ENCODE results near the gene DUOX1. TPM values are rescaled to one million over a fixed set of nuclear protein-coding genes. Genes with fewer than 3 reads are reported as not detected.

DUOX1 gene
- total and polyA plus RNA-seq, 2 of the 13 experiments (the other 11 are each of a cell fraction or from before 2014, with no cell fraction given): 0.03 TPM; not detected in 1

- Histone ChIP-seq H3K27me3 (ENCODE audit: control insufficient read depth in 1 of 2, insufficient read depth in 2 of 2, low read length in 2 of 2) (no peaks in the 10 kb centered on the region), H3K79me2 (ENCODE audit: insufficient read depth, low read length) (peaks cover 24% of the 10 kb centered on the region), H3K4me3 (replicated peaks in 1 of 3; ENCODE audit: insufficient read depth in 1 of 3, low read depth in 2 of 3, low read length in 3 of 3) (no peak overlapping the region), H3K4me1 (ENCODE audit: insufficient read depth, low read length) (peaks cover 19% of the 10 kb centered on the region), H3K9ac (ENCODE audit: insufficient read depth, low read depth, low read length) (no peak overlapping the region), H3K36me3 (replicated peaks in 1 of 2; ENCODE audit: control insufficient read depth in 1 of 2, insufficient read depth in 2 of 2, low read length in 2 of 2) (peaks cover 24 to 57% of the 10 kb centered on the region in 2 experiments), H4K20me1 (ENCODE audit: insufficient read depth, low read length) (peaks cover 7% of the 10 kb centered on the region; the same call in 1 of the 2 replicates), H3K4me2 (ENCODE audit: low read depth, low read length) (no peak overlapping the region), H3K9me3 (ENCODE audit: low read length) (no peaks in the 10 kb centered on the region), H3K27ac (ENCODE audit: extremely low read length, insufficient read depth, low read length) (no peak overlapping the region), H2AFZ (ENCODE audit: low read length) (no peak overlapping the region)
- in situ Hi-C loops (cut with HindIII; ENCODE audit: extremely low pct_ligation_motif_present, low pct_unique_long_range_greater_than_20kb) (no loop called here), intact Hi-C loops (cut with micrococcal nuclease; ENCODE audit: unreplicated experiment) (no loop called here)
- POLR2A ChIA-PET: interaction anchor here (2.0 kb wide), 1 partner anchor 10 kb away, joined by 5 read pairs; no protein-coding TSS in a partner anchor
- FAIRE-seq (no peak), DNase-seq (ENCODE audit: low spot score) (no peak), ATAC-seq (no peak)
- WGBS (ENCODE audit: low lambda C conversion rate): 94% methylated on average over 3 of the region's 3 CpGs
- no TSS peak for BruUV-seq (replicated peaks)
- CTCF ChIA-PET (ENCODE audit: low intra/inter-chr PET ratio, low total read pairs): no interaction called here
- no peak for TF ChIP-seq REPIN1 (CRISPR knock-in tag; IDR thresholded peaks at IDR 0.05; ENCODE audit: borderline replicate concordance, low read depth)
- no peak for TF ChIP-seq THAP11 (CRISPR knock-in tag; IDR thresholded peaks at IDR 0.05)
- TF ChIP-seq ZNF160 (CRISPR knock-in tag; IDR thresholded peaks at IDR 0.05): no peak
- TF ChIP-seq, protein P1, sequence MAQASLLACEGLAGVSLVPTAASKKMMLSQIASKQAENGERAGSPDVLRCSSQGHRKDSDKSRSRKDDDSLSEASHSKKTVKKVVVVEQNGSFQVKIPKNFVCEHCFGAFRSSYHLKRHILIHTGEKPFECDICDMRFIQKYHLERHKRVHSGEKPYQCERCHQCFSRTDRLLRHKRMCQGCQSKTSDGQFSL (CRISPR knock-in tag; IDR thresholded peaks at IDR 0.05): no peak
- TF ChIP-seq MIER2 (CRISPR knock-in tag; IDR thresholded peaks at IDR 0.05): no peak
- TF ChIP-seq ZNF446 (CRISPR knock-in tag; IDR thresholded peaks at IDR 0.05): no peak
- TF ChIP-seq ZFP90 (CRISPR knock-in tag; IDR thresholded peaks at IDR 0.05; ENCODE audit: borderline replicate concordance): no peak
- TF ChIP-seq, protein P2, sequence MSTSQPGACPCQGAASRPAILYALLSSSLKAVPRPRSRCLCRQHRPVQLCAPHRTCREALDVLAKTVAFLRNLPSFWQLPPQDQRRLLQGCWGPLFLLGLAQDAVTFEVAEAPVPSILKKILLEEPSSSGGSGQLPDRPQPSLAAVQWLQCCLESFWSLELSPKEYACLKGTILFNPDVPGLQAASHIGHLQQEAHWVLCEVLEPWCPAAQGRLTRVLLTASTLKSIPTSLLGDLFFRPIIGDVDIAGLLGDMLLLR (CRISPR knock-in tag; IDR thresholded peaks at IDR 0.05): no peak
- no peak for TF ChIP-seq MATR3 (CRISPR knock-in tag; IDR thresholded peaks at IDR 0.05)
- TF ChIP-seq FOXK1 (CRISPR knock-in tag; IDR thresholded peaks at IDR 0.05; ENCODE audit: borderline replicate concordance, low read depth): no peak
- TF ChIP-seq, protein P3, sequence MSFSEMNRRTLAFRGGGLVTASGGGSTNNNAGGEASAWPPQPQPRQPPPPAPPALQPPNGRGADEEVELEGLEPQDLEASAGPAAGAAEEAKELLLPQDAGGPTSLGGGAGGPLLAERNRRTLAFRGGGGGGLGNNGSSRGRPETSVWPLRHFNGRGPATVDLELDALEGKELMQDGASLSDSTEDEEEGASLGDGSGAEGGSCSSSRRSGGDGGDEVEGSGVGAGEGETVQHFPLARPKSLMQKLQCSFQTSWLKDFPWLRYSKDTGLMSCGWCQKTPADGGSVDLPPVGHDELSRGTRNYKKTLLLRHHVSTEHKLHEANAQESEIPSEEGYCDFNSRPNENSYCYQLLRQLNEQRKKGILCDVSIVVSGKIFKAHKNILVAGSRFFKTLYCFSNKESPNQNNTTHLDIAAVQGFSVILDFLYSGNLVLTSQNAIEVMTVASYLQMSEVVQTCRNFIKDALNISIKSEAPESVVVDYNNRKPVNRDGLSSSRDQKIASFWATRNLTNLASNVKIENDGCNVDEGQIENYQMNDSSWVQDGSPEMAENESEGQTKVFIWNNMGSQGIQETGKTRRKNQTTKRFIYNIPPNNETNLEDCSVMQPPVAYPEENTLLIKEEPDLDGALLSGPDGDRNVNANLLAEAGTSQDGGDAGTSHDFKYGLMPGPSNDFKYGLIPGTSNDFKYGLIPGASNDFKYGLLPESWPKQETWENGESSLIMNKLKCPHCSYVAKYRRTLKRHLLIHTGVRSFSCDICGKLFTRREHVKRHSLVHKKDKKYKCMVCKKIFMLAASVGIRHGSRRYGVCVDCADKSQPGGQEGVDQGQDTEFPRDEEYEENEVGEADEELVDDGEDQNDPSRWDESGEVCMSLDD (CRISPR knock-in tag; IDR thresholded peaks at IDR 0.05; ENCODE audit: borderline replicate concordance): no peak
- TF ChIP-seq, protein P4, sequence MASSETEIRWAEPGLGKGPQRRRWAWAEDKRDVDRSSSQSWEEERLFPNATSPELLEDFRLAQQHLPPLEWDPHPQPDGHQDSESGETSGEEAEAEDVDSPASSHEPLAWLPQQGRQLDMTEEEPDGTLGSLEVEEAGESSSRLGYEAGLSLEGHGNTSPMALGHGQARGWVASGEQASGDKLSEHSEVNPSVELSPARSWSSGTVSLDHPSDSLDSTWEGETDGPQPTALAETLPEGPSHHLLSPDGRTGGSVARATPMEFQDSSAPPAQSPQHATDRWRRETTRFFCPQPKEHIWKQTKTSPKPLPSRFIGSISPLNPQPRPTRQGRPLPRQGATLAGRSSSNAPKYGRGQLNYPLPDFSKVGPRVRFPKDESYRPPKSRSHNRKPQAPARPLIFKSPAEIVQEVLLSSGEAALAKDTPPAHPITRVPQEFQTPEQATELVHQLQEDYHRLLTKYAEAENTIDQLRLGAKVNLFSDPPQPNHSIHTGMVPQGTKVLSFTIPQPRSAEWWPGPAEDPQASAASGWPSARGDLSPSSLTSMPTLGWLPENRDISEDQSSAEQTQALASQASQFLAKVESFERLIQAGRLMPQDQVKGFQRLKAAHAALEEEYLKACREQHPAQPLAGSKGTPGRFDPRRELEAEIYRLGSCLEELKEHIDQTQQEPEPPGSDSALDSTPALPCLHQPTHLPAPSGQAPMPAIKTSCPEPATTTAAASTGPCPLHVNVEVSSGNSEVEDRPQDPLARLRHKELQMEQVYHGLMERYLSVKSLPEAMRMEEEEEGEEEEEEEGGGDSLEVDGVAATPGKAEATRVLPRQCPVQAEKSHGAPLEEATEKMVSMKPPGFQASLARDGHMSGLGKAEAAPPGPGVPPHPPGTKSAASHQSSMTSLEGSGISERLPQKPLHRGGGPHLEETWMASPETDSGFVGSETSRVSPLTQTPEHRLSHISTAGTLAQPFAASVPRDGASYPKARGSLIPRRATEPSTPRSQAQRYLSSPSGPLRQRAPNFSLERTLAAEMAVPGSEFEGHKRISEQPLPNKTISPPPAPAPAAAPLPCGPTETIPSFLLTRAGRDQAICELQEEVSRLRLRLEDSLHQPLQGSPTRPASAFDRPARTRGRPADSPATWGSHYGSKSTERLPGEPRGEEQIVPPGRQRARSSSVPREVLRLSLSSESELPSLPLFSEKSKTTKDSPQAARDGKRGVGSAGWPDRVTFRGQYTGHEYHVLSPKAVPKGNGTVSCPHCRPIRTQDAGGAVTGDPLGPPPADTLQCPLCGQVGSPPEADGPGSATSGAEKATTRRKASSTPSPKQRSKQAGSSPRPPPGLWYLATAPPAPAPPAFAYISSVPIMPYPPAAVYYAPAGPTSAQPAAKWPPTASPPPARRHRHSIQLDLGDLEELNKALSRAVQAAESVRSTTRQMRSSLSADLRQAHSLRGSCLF (CRISPR knock-in tag; IDR thresholded peaks at IDR 0.05; ENCODE audit: borderline replicate concordance): no peak
- no peak for TF ChIP-seq GFI1 (CRISPR knock-in tag; IDR thresholded peaks at IDR 0.05; ENCODE audit: borderline replicate concordance)
- TF ChIP-seq ZNF713 (CRISPR knock-in tag; IDR thresholded peaks at IDR 0.05): no peak
These were observed 47.5 kb downstream of the DUOX1 start for GRCh38 chr15:45177285-45177684.
